HEK293T (cell line): ENCODE data around the gene JAKMIP2.

ENCODE experiments used
- ELF4 ChIP-seq: fragments of 450-650 bp; IDR thresholded peaks from 2 replicates; pipeline ENCODE4 v1.6.1; 2017; ENCODE audit warnings: antibody characterized with exemption
- FOXA1 ChIP-seq: fragments of 450-650 bp; IDR thresholded peaks from 2 replicates; pipeline ENCODE4 v1.6.1; 2016; ENCODE audit warnings: mild to moderate bottlenecking
- FOXM1 ChIP-seq: fragments of 450-650 bp; IDR thresholded peaks from 2 replicates; pipeline ENCODE4 v1.6.1; 2017; ENCODE audit warnings: mild to moderate bottlenecking, borderline replicate concordance
- HDGF ChIP-seq: fragments of 450-650 bp; IDR thresholded peaks from 2 replicates; pipeline ENCODE4 v1.6.1; 2017; ENCODE audit warnings: antibody characterized with exemption, borderline replicate concordance
- TARDBP ChIP-seq: fragments of 450-650 bp; IDR thresholded peaks from 2 replicates; pipeline ENCODE4 v1.6.1; 2016

DNA sequence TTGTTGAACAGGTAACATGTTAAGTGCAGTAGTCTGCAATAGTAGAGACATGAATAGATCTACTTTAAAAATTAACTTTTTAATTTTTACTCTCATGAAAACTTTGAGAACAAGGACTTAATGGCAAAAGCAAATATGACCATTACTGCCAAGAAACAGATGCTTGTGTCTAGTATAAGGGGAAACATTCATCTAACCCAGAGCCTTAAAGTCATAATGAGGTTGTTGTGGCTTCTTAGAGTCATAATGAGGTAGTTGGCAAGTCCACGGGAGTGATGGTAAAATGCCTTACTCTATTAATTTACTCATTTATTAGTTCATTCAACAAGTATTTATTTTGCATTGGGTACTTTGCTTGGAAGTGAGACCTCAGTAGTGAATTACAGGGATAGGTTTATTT is 71.5 kb downstream of the JAKMIP2 start:
- TF ChIP-seq HDGF = no peak
- no peak for TF ChIP-seq ELF4
- TF ChIP-seq FOXM1 = no peak
- no peak for TF ChIP-seq TARDBP
- no peak for TF ChIP-seq FOXA1
